Medulla oblongata (tissue), 1 donor: ENCODE data around the gene NTF4.
"Not testable (repeated sequence)": the region's sequence is repeated elsewhere in the genome, so short reads cannot be mapped to it uniquely, and the experiment has no call there.

Experiments
- DNase-seq: peaks from one replicate; pipeline ENCODE4 v3.0.0-alpha.2; 2015; ENCODE audit errors: extremely low spot score

The NTF4 gene

GRCh38 chr19:49020931-49021895, 43.4 kb downstream of the NTF4 start:
- no peak for DNase-seq

GRCh38 chr19:49020342-49020741, 44.3 kb downstream of the NTF4 start:
- DNase-seq = no peak

GRCh38 chr19:49019242-49019932, 45.2 kb downstream of the NTF4 start:
- DNase-seq = peak; percentile 39

DNA sequence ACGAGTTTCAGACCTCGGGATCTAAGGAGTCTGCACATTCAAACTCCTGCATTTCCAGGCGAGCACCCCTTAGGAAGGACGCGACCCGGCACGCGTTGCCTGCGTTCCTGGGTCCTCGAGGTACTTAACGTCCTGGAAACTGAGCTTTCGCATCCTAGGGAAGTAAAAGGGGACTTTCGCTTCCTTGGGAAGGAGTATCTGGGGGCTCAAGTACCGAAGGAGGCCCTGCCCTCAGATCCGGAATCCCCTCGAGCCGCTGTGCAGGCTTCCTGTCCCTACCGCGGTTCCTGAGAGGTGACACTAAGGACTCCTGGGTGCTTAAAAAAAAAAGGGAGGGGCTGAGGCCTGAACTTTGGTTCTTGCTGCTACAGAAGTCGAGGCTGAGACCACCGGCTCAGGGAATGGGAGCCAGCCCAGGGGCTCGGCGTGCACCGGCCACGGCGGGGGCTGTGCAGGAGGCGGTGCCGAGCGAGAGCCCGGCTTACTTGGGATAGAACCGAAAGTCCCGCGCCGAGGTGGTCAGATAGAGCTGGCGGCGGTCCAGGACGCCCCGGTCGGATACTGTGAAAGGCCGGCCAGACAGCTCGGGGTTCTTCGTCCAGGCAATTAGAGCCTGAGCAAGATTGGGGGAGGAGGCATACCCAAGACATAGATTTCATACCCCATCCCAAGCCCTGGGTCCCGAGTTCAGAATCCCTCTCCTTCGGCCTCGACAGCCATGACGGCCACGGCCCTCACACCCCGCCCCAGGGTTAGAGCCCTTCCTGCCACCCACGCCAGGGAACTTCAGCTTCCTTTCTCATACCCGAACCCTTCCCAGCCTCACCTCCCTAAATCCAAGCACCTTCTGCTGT, 46.0 kb downstream of the NTF4 start:
- not testable (repeated sequence) for DNase-seq

DNA sequence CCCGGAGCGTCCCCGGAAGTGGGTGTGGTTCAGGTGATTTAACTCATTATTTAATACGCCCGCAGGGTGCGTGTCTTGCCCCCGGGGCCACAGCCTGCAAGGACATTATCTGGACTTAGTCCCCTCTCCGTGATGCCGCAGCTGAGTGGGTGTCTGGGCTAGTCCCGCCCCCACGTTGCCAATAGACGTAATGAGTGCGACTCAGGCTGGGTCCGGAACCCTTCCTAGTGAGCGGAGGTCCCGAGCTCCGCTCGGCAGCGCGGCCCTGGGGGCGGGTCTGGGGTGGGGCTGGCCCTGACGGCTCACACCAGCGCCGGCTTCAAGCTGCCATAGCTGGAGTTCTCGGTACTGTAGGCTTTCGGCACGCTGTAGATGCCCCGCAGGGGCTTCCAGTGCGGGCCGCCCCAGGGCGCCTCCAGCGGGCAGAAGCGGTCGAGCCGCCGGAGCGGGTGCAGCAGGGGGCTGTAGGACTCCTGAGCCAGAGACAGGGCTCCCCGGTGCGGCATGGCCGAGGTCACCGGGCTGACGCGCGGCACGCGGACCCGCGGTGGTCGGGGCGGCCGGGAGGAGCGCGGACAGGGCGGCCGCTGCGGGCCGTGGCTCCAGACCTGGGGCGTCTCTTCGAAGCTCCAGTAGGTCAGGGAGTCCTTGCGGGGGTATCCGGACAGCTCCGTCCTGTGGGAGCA, 46.8 kb downstream of the NTF4 start:
- DNase-seq = no peak

DNA sequence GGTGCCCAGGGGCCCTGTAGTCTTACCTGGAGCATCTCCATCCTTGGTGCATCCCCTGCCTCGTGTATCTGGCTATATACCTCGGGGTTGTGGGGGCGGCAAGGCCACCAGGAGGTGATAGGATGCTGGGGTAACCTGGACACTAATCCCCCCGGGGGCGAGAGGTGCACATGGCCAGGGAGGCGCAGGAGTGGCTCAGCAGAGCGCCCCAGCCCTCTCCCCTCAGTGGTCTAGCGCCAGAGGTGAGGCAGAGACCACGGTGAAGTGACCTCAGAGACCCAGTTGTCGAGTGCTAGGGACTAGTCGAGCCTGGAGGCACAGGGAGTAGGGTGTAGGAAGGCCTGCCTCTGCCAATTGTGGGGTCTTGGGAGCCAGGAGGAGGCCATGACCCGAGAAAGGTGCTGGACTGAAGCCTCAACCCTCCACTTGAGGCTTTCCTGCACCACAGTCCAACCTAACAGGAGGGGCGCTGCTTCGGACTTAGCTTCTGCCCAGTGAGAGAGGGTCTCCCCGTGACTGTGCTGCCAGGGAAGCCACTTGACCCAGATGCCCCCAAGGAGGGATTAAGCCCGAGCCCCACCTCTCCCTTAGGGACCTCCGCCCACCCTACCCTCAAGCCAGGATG, 47.5 kb downstream of the NTF4 start, which contains the start of gene LHB:
LHB (minus strand) TSS at position 51 of the 625 bp plus-strand sequence; CDS start at position 41, 10 bp downstream.
- DNase-seq = no peak

DNA sequence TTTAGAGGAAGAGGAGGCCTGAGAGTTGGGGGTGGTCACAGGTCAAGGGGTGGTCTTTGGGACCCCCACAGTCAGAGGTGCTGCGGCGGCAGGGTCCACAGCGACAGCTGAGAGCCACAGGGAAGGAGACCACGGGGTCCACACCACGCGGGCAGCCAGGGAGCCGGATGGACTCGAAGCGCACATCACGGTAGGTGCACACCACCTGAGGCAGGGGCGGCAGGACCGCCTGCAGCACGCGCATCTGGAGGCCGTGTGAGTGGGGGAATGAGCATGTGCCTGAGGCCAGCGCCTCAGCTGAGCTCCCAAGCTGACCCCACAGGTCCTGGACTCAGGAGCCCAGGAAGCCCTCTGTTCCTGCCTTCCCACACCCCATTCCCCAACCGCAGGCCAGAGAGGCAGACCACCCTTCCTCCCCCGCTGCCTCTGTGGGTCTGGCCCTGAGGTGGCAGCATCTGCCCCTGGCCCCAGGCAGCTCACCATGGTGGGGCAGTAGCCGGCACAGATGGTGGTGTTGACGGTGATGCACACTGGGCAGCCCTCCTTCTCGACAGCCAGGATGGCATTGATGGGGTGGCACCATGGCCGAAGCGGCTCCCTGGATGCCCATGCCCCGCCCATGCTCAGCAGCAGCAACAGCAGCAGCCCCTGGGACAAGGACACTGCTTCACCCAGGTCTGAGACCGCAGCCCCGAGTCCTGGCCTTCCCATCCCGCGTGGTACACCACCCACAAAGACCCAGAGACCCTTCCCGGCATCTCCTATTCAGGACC, 48.4 kb downstream of the NTF4 start:
- no peak for DNase-seq

- no peak for DNase-seq
Measured at GRCh38 chr19:49014870-49015255, 49.8 kb downstream of the NTF4 start.

GRCh38 chr19:49014123-49014869, 50.3 kb downstream of the NTF4 start:
- no peak for DNase-seq

DNA sequence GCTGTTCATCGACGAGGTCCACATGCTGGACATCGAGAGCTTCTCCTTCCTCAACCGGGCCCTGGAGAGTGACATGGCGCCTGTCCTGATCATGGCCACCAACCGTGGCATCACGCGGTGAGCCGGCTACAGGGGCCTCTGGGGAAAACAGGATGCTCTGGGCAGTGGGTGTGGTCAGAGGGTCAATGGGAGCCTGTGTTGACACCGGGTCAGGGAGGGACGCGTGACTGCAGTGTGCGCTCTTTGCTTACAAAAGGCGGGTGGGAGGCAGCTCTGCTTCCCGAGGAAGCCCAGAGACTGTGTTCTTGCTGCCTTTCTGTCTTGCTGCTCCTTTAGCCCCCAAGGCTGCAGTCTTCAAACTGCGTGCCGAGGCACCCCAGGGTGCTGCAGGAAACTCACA, 53.4 kb downstream of the NTF4 start:
- DNase-seq = no peak
